HG02973 (cell line): ENCODE measurements around the gene SNTB2.

Experiments used
- ATAC-seq: cut with Tn5 transposase; IDR thresholded peaks from one replicate; pipeline ENCODE4 v1.9.1; 2021; ENCODE audit warnings: moderate library complexity; ENCODE audit not compliant: unreplicated experiment

The SNTB2 gene

DNA sequence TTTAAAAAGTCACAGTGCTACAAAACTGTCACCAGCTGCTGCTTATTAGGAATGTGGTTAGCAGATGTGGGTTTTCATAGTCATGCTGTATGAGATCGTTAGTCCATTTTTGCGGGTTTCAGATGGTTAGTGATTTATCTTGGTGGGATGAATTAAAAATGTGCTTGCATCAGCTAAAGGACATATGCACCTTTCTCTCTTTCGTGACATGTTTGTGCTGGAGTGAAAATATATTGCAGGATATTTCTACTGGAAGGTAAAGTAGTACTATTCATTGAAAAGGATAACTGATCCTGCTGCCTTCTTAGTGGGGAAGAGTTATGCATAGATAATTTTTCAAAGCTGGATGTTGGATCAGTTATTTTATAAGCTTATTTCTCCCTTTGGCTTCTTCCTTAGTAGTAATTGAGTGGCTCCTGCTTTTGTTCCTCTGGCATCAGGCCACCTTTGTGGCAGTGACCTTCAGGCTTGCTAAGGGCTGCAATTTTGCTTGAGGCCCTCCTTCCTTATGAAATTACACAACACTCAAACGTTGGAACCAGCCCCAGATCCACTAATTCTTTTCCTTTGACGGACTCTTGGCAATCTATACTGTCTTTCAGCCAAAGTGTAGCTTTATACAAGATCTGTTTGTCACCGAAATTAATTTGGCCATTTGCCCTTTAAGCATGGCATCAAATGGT, 7.5 kb upstream of the SNTB2 start:
- ATAC-seq, result no peak

DNA sequence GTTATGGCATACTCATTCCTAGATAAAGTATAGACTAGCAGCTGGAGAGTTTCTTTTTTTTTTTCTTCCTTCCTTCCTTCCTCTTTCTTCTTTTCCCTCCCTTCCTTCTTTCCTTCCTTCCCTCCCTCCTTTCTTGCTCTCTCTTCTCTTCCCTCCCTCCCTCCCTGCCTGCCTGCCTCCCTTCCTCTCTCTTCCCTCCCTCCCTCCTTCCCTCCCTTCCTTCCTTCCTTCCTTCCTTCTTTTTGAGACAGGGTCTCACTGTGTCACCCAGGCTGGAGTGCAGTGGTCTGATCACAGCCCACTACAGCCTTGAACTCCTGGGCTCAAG, 7.0 kb upstream of the SNTB2 start:
- ATAC-seq, result no peak

DNA sequence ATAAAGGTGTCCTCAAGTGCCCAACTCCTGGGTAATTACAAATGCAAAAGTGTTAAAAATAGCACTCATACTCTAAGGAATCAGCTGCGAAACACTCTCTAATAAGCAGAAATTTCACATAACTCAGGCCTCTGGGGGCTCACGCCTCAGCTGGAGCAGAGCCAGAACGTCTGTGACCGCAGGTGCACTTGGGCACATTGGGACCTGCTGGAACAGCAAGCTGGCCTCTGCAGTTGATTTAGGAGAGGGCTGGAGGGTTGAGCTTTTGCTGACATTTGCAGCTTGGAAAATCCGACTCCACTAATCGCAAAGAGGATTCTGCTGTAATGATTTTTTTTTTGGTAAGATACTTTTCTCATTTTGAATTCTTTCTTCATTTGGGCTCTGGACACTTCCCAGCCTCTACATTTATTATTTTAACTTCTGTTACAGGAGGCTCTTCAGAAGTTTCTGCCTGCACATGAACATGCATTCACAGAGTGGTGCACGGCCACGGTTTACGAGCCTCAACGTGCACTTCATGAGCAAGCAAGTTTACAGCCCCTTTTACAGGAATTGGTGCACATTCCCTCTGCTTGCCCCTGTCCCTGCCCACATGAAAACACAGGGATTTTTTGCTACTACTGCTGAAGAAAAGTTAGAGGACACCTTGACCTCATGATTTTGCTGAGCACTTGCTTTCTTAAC, 4.1 kb upstream of the SNTB2 start:
- no peak for ATAC-seq

DNA sequence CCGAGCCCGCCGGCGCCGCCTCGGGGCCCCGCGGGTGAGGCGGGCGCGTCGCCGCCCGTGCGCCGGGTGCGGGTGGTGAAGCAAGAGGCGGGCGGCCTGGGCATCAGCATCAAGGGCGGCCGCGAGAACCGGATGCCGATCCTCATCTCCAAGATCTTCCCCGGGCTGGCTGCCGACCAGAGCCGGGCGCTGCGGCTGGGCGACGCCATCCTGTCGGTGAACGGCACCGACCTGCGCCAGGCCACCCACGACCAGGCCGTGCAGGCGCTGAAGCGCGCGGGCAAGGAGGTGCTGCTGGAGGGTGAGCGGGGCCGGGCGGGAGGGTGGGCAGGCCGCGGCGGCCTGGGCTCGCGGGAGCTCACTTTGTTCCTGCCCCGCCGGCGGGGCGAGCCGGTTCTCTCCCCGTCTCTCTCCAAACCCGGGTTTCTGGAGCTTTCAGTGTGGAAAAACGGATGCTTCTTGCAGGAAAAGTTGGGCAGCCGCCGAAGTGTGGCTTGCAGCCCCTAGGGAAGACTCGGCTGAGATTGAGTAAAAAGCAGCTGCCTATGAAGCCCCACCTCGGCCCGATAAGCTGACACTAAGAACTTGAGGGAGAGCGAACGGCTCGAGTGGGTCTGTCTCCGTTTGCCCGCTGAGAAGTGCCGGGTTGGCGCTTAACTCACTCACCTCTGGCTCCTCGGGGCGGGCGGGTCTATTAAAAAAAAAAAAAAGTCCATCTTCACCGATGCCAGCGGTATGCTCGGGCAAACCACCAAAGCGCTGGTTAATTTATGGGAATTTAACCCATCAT, 677 bp downstream of the SNTB2 start:
- peak; percentile 26 for ATAC-seq

GRCh38 chr16:69188236-69188549, 1.2 kb downstream of the SNTB2 start:
- ATAC-seq, result no peak

DNA sequence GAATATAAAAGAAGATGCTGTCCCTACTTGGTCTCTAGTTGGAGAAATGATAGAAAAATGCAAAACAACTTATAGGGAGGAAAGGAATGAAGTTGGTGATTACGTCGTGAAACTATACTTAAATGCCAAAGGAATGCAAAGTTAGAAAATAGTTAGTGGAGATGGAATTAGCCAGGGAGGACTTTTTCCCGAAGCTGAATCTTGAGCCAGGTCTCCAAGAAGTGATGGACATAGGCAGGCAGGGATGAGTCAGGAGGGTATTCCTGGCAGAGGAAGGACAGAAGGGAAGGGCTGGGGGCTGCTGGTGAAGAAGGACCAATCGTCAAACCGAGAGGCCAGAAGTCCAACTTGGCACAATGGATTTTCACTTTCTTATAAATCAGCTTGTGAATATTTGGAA, 1.8 kb downstream of the SNTB2 start:
- no peak for ATAC-seq

DNA sequence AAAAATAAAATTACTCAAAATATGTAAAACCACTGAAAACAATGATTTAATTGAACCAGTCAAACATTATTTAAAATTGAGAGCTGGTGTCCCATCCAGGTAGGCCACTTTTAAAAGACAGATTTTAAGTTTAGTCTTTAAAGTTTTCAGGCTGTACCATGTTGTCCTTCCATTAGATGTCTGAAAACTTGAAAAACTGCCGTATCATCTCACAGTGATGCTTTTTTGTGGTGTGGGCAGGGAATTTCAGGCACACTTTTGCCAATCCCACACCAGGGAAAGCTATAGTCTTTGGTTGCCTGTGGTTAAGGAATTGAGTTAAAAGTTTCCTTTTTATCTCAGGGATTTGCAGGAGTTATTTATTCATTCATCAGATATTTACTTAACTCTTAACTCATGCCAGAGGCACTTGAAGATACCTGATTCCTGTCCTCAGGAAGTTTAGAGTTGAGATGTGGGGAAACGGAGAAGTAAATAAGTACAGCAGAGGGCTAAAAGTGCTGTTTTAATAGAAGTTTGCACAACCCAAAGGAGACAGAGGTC, 3.2 kb downstream of the SNTB2 start:
- no peak for ATAC-seq

- ATAC-seq, result no peak
Observed at GRCh38 chr16:69190598-69190997, 3.6 kb downstream of the SNTB2 start.

DNA sequence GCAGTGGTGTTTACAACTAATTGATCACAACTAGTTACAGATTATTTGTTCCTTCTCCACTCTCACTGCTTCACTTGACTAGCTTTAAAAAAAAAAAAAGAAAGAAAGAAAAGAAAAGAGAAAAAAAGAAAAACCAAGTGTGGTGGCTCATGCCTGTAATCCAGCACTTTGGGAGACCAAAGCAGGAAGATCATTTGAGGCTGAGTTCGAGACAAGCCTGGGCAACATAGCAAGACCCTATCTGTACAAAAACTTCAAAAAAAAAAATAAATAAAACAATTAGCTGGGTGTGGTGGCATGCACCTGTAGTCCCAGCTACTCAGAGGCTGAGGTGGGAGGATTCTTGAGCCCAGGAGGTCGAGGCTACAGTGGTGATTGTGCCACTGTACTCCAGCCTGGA, 4.2 kb downstream of the SNTB2 start:
- no peak for ATAC-seq

GRCh38 chr16:69193855-69194254, 6.9 kb downstream of the SNTB2 start:
- ATAC-seq, result no peak

DNA sequence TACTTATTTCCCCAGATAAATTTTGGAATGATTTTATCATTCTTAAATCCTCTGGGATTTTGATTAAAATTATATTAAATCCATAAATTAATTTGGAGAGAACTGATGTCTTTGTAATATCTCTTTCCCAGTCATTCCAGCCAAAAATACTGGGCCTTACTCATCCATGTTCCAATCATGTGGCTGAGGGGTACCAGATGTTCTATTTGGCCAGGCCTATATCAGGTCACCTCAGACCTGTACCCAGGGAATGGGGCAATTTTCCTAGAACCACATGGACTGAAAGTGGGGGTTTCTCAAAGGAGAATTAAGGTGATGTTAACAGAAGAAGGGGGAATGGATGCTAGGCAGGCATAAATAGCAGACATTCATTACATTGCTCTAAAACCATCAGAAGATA, 7.5 kb downstream of the SNTB2 start:
- ATAC-seq, result no peak

DNA sequence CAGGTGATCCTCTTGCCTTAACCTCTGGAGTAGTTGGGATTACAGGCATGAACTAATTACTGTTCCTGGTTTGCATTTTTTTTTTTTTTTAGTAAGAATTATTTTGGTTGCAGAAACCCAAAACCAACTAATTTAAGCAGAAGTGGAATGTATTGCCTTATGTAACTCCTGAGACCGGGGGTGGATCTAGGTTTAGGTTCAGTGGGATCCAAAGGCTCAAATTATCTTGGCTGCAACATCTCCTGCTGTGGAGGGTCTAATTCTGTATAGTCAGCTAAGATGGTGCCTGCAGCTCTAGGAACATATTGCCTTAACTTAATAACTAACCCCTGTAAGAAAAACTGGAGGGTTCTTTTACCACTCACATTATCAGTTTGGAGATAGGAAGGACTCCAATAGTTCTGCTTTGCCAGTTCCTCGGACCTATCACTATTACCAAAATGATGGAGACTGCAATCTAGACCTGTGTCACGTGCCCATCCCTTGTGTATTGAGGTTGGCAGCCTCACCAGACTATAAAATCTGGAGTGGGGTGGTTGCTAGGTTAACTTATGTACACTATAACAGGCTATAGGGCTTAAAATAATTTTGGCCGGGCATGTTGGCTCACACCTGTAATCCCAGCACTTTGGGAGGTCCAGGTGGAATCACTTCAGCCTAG, 8.5 kb downstream of the SNTB2 start:
- ATAC-seq, result no peak

- ATAC-seq, result no peak
Observed at GRCh38 chr16:69197573-69197972, 10.6 kb downstream of the SNTB2 start.

GRCh38 chr16:69199382-69199781, 12.4 kb downstream of the SNTB2 start:
- ATAC-seq, result no peak

- no peak for ATAC-seq
Observed at GRCh38 chr16:69201291-69201690, 14.3 kb downstream of the SNTB2 start.

- no peak for ATAC-seq
Observed at GRCh38 chr16:69201787-69202186, 14.8 kb downstream of the SNTB2 start.

DNA sequence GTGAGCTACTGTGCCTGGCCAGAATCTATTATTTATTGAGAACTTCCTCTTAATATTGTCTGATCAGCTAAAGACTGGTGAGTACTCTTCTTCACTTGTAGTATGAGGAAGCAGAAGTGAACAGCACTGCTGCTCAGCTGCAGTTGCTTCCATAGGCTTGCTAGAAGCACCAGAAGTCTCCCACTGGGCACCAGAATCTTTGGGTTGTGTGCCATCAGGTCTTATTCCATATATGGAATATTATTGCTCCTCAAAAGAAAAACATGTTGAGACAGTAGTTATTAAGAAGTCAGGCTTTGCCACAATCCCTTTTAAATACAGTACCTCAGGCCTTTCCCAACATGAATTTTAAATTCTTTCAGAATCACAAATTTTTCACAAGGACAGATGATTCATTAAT, 17.2 kb downstream of the SNTB2 start:
- ATAC-seq, result no peak

GRCh38 chr16:69209735-69210134, 22.8 kb downstream of the SNTB2 start:
- ATAC-seq, result no peak

- ATAC-seq, result no peak
Observed at GRCh38 chr16:69217433-69217832, 30.5 kb downstream of the SNTB2 start.

GRCh38 chr16:69219279-69219678, 32.3 kb downstream of the SNTB2 start:
- ATAC-seq, result no peak

GRCh38 chr16:69223882-69224281, 36.9 kb downstream of the SNTB2 start:
- no peak for ATAC-seq

DNA sequence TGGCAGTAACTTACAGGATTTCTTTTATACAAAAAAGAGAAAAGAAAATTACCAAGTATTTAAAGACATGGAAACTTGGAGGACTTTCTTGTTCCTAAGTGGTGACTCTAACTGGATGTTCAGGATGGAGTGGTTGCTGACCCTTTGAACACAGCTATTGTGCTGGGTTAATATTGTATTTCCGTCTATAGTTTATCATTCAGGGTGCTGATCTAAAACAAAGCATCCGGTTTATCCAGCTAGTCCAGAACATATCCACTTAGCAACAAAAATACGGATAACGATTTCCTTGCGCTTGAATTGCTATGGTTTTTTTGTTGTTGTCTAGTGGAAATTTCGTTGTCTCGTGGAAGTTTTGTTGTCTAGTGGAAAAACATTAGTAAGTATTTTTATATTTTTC, 38.2 kb downstream of the SNTB2 start:
- ATAC-seq, result no peak
